HG02763 (cell line): ENCODE measurements around the gene ARHGEF38.
"Not testable (repeated sequence)": the region's sequence is repeated elsewhere in the genome, so short reads cannot be mapped to it uniquely, and the experiment has no call there.

Experiments
- ATAC-seq: cut with Tn5 transposase; IDR thresholded peaks from one replicate; pipeline ENCODE4 v1.9.1; 2021; ENCODE audit warnings: mild to moderate bottlenecking, moderate library complexity; ENCODE audit not compliant: unreplicated experiment

ARHGEF38 gene

GRCh38 chr4:105708181-105709080, 156.0 kb downstream of the ARHGEF38 start, which contains the start of the genes GSTCD and INTS12:
GSTCD (plus strand) TSS chr4:105708784; CDS start chr4:105717614, 8,830 bp downstream.
INTS12 (minus strand) TSS chr4:105708689; CDS start chr4:105700005, 8,684 bp downstream.
- ATAC-seq: peak; percentile 87

GRCh38 chr4:105709081-105709450, 156.6 kb downstream of the ARHGEF38 start:
- ATAC-seq: peak; percentile 29

GRCh38 chr4:105710012-105710600, 157.7 kb downstream of the ARHGEF38 start:
- no peak for ATAC-seq

- ATAC-seq: no peak
Measured at GRCh38 chr4:105710678-105711077, 158.3 kb downstream of the ARHGEF38 start.

GRCh38 chr4:105712766-105713165, 160.3 kb downstream of the ARHGEF38 start:
- ATAC-seq: no peak

- peak; percentile 69 for ATAC-seq
Measured at GRCh38 chr4:105714071-105714521, 161.7 kb downstream of the ARHGEF38 start.

GRCh38 chr4:105714932-105715331, 162.5 kb downstream of the ARHGEF38 start:
- no peak for ATAC-seq

GRCh38 chr4:105715692-105716278, 163.4 kb downstream of the ARHGEF38 start:
- ATAC-seq: no peak

- no peak for ATAC-seq
Measured at GRCh38 chr4:105719204-105719603, 166.8 kb downstream of the ARHGEF38 start.

- no peak for ATAC-seq
Measured at GRCh38 chr4:105725623-105726022, 173.2 kb downstream of the ARHGEF38 start.

- ATAC-seq: not testable (repeated sequence)
Measured at GRCh38 chr4:105729895-105730294, 177.5 kb downstream of the ARHGEF38 start.
